GM13977 (cell line): Measurements from ENCODE around the gene ABHD4.
"Not testable (repeated sequence)": the region's sequence is repeated elsewhere in the genome, so short reads cannot be mapped to it uniquely, and the experiment has no call there.

ENCODE experiments used
- DNase-seq: peaks from one replicate; pipeline ENCODE4 v3.0.0; 2012; ENCODE audit warnings: low spot score
- CTCF ChIP-seq: IDR thresholded peaks from 2 replicates; pipeline ENCODE4 v1.5.1; 2012; ENCODE audit warnings: mild to moderate bottlenecking, control low read depth; ENCODE audit not compliant: insufficient read depth; ENCODE audit errors: extremely low read depth, missing control alignments
- in situ Hi-C: fragments of 300-500 bp; cut with MboI; formaldehyde crosslinking; loops from one replicate; pipeline ENCODE4 v1.12.0; 2022; ENCODE audit warnings: low sequenced_read_pairs, low pct_unique_long_range_greater_than_20kb, mixed read lengths, inconsistent platforms; ENCODE audit not compliant: unreplicated experiment

The ABHD4 gene

GRCh38 chr14:22553445-22553844 is 44.7 kb upstream of the ABHD4 start:
- in situ Hi-C loops, result no loop called here
- DNase-seq, result no peak
- TF ChIP-seq CTCF, result no peak

- in situ Hi-C loops, DNase-seq: not testable (repeated sequence)
Observed at GRCh38 chr14:22553861-22554497, 44.1 kb upstream of the ABHD4 start.

GRCh38 chr14:22554498-22555383 is 43.4 kb upstream of the ABHD4 start:
- no peak for DNase-seq
- in situ Hi-C loops, result no loop called here
- no peak for TF ChIP-seq CTCF

DNA sequence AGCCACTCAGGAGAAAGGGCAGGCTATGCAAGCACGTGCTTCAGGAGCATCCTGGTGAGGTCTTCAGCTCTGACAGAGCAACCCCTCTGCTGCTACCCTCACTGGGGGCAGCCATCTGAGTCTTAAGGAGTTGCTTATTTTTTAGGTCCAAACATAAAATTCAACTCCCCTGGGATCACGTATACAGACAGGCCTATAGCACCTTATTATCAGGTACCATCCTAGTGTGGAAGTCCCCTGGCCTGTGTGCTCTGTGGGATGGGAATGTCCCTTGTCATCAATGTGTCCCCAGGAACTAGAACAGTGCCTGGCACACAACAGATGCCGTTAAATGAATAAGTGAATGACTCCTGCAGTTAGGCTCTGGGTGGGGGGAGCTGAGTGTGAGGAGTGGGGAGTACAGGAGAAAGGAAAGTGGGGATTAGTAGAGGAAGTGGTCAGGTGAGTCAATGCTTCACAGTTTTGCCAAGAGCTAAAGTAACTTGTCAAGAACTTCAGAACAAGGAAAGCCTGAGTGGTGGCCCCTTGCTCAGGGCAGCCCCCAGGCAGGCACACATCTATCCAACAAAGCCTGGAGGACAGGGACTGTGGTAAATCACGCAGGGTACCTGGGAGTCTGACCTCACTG is 42.6 kb upstream of the ABHD4 start:
- TF ChIP-seq CTCF, result no peak
- in situ Hi-C loops, result no loop called here
- peak; percentile 38 for DNase-seq

DNA sequence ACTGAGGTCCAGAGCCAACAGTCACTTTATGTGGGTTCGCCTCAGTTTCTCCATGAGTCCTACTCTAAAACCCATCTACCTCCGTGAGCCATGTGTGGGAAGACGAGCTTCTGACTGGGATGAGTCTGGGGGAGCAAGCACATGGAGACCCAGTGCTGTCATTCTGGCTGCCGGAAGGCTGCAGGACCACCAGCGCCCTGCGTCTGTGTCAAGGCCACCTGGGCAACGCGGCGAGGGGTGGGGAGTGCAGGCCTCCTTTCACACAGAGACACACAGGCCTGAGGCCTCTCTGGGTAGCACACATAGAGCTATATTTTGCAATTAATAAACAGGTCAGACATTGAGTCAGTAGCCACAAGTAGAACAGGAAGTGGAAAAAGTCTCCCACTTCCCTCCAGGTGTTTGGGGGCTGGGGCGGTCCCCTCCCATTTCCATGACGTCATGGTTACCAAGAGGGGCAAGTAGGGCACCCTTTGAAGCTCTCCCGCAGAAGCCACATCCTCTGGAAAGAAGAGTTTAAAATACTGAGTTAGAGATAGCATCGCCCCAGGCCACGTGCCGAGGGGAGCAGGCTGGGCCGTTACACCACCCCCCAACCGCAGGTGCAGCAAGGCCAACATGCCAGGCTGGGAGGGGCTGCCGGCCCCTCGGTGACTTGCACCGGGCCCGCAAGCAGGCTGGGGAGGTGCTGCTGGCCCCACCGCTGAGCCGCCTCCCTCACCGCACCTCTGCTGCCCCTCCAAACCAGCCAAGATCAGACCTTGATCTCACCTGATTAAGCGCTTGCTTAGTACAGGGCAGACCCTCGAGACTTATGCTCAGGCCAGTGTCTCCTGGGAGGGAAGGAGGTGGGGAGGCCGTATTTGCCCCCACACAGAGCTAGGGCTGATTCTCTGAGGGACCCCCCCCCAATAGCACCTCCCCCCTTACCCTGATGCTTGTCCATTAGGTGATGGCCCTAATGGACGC is 41.8 kb upstream of the ABHD4 start:
- in situ Hi-C loops, result no loop called here
- DNase-seq, result peak; percentile 88
- peak; percentile 14 for TF ChIP-seq CTCF

DNA sequence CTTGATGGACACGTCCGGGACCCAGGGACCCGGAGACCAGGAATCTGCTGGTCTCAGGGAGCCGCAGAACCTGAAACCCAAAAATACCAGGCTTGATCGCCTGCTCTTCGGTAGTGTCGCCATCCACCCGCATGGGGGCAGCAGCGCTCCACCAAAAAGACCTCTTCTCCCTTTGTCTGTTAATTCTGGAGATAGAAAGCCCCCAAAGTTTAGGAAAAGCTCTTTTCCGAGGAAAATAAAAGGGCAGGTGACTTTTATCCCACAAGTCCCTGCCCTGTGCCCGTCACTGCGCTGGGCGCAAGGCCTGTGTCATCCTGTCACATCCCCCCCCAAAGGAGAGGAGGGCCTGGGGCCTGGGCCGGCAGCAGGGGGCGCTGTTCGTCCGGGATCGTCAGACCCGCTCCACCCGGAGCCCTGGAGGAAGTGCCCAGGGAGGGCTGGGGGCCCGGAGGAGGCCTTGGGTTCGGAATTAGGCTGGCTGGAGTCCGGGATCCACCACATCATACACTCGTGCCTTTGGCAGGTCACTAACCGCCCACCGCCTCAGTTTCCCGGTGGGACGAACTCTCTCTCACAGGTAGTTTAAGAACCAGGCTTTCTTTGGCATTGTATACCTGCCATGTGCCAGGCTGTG is 41.0 kb upstream of the ABHD4 start:
- TF ChIP-seq CTCF, result peak; percentile 90
- in situ Hi-C loops, result no loop called here
- DNase-seq, result peak; percentile 71
